ENCODE data around the gene MAPK8.

The MAPK8 gene

DNA sequence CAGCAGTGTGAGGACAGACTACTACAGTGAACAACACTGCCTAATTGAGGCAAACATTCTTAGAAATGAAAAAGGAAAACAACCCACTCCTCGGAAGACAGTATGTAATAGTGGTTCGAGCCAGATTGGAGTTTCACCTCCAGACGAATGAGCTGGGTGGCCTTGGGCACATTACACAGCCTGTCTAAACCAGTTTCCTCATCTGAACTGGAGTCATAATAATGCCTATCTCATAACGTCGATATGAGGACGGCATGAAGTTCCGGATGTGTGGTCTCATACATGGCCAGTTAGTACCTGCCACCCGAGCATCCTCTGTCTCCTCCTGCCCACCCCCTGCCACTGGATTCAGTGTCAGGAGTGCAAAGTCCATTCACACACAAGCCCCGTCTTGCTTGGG lies 16.2 kb upstream of the MAPK8 start:
- no peak for DNase-seq (ENCODE audit: low spot score)
- TF ChIP-seq, protein P1, sequence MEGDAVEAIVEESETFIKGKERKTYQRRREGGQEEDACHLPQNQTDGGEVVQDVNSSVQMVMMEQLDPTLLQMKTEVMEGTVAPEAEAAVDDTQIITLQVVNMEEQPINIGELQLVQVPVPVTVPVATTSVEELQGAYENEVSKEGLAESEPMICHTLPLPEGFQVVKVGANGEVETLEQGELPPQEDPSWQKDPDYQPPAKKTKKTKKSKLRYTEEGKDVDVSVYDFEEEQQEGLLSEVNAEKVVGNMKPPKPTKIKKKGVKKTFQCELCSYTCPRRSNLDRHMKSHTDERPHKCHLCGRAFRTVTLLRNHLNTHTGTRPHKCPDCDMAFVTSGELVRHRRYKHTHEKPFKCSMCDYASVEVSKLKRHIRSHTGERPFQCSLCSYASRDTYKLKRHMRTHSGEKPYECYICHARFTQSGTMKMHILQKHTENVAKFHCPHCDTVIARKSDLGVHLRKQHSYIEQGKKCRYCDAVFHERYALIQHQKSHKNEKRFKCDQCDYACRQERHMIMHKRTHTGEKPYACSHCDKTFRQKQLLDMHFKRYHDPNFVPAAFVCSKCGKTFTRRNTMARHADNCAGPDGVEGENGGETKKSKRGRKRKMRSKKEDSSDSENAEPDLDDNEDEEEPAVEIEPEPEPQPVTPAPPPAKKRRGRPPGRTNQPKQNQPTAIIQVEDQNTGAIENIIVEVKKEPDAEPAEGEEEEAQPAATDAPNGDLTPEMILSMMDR (IDR thresholded peaks at IDR 0.05; ENCODE audit: borderline replicate concordance, control extremely low read depth, extremely low read depth, insufficient read depth, missing control alignments), result no peak
- in situ Hi-C loops (cut with MboI; ENCODE audit: low sequenced_read_pairs, unreplicated experiment), result no loop called here

DNA sequence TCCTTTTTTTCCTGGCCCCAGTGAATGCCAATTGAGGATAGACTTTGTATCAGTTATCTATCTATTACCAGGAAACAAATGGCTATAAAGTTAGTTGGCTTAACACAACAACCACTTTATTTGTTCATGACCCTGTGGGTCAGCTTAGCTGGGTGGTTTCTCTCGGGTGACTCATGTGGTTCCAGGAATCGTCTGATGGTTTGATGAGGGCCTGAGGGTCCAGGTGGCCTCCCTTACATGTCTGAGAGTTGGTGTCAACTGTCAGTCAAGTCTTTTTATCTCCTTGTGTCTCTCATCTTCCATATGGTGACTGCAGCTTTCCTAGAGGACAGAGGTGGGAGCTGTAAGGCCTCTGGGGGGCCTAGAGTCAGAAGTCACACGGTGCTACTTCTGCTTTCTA lies 15.3 kb upstream of the MAPK8 start:
- TF ChIP-seq, protein P1 (IDR thresholded peaks at IDR 0.05; ENCODE audit: borderline replicate concordance, control extremely low read depth, extremely low read depth, insufficient read depth, missing control alignments), result no peak
- in situ Hi-C loops (cut with MboI; ENCODE audit: low sequenced_read_pairs, unreplicated experiment), result no loop called here
- DNase-seq (ENCODE audit: low spot score), result no peak

DNA sequence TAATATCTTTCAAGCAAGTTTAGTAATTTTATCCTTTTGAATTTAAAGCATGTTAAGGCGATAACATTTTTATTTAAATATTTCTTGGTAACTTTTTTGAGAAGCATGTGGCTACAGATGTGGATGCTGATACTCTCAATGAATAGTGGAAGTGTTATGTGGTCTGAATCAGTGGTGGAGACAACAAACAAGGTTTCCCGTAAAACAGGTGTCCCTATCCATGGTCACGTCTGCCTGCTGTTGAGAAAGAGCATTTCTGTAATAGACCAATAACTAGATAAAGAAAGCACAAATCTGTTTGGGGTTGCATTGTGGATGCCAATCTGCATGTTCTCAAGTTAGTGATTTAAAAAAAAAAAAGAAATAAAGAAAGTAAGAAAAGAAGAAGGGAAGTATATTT lies 13.9 kb upstream of the MAPK8 start:
- no peak for DNase-seq (ENCODE audit: low spot score)
- TF ChIP-seq, protein P1 (IDR thresholded peaks at IDR 0.05; ENCODE audit: borderline replicate concordance, control extremely low read depth, extremely low read depth, insufficient read depth, missing control alignments), result no peak
- in situ Hi-C loops (cut with MboI; ENCODE audit: low sequenced_read_pairs, unreplicated experiment), result no loop called here

DNA sequence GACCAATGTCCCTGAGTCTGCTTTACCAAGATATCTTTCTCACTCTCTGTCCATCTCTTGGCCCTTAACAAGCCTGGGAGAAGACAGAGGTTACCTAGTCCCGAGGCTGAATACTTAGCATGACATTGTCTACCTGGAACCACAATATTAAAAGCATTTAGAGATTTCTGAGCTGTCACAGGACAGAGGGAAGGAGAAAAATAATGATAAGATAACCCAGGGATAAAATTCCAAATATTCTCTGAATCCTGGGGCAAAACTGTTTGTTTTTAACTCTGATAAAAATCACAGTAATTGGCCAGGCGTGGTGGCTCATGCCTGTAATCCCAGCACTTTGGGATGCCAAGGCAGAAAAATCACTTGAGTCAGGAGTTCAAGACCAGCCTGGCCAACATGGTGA lies 12.0 kb upstream of the MAPK8 start:
- in situ Hi-C loops (cut with MboI; ENCODE audit: low sequenced_read_pairs, unreplicated experiment), result no loop called here
- TF ChIP-seq, protein P1 (IDR thresholded peaks at IDR 0.05; ENCODE audit: borderline replicate concordance, control extremely low read depth, extremely low read depth, insufficient read depth, missing control alignments), result no peak
- DNase-seq (ENCODE audit: low spot score), result no peak

DNA sequence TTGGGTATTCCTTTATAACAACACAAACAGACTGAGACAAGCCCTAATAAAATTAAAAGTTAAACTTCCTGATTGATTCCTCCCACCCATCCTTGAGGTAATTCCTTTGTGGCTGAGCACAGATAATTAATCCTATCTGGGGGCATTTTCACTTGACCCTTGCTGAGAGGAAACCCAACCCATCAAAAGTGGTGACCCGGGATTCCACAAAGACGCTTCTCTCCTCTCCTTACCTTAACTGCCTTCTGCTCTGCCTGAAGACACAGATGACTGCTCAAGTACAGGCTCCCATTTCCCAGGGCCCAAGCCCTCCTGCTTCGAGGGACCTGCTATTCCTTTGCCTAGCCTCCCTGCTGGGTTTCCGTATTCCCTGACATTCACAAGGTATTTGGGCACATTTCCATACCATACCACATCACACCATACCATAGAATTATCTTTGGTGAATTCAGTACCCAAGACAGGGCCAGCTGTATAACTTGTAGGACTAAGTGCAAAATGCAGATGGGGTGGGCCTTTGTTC lies 9.8 kb upstream of the MAPK8 start:
- TF ChIP-seq, protein P1 (IDR thresholded peaks at IDR 0.05; ENCODE audit: borderline replicate concordance, control extremely low read depth, extremely low read depth, insufficient read depth, missing control alignments), result no peak
- in situ Hi-C loops (cut with MboI; ENCODE audit: low sequenced_read_pairs, unreplicated experiment), result no loop called here
- no peak for DNase-seq (ENCODE audit: low spot score)

GRCh38 chr10:48299066-48299465 lies 7.4 kb upstream of the MAPK8 start:
- no peak for DNase-seq (ENCODE audit: low spot score)
- in situ Hi-C loops (cut with MboI; ENCODE audit: low sequenced_read_pairs, unreplicated experiment), result no loop called here

More at GRCh38 chr10:48299066-48299465, 7.4 kb upstream of the MAPK8 start:
- TF ChIP-seq, protein P1 (IDR thresholded peaks at IDR 0.05; ENCODE audit: borderline replicate concordance, control extremely low read depth, extremely low read depth, insufficient read depth, missing control alignments), result no peak
